Measurements from ENCODE around the gene PRKCQ.

DNA sequence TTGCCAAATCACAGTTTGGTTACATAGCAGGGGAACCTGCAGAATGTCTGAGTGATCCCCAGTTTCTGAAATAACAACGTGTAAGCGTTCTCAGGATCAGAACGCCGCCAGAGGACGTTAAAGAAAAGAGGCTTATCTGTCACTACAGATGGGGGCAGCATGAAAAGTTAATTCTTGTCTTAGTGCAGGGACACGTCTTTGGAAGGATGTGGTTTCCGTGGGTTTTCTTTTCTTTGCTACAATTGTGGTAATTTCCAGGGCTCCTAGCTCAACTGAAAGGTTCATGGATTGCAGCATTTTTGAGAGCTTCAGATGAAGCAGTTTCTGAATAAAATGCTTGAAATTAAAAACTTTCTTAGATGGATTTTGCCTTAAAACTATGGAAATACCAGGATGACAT, 106.6 kb downstream of the PRKCQ start:
- TF ChIP-seq, protein P1, sequence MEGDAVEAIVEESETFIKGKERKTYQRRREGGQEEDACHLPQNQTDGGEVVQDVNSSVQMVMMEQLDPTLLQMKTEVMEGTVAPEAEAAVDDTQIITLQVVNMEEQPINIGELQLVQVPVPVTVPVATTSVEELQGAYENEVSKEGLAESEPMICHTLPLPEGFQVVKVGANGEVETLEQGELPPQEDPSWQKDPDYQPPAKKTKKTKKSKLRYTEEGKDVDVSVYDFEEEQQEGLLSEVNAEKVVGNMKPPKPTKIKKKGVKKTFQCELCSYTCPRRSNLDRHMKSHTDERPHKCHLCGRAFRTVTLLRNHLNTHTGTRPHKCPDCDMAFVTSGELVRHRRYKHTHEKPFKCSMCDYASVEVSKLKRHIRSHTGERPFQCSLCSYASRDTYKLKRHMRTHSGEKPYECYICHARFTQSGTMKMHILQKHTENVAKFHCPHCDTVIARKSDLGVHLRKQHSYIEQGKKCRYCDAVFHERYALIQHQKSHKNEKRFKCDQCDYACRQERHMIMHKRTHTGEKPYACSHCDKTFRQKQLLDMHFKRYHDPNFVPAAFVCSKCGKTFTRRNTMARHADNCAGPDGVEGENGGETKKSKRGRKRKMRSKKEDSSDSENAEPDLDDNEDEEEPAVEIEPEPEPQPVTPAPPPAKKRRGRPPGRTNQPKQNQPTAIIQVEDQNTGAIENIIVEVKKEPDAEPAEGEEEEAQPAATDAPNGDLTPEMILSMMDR (IDR thresholded peaks at IDR 0.05; ENCODE audit: insufficient read depth, low read length, poor library complexity, severe bottlenecking): no peak
- TF ChIP-seq EZH2phosphoT487 (conservative IDR thresholded peaks at IDR 0.05; ENCODE audit: low read length): no peak
